Measurements from ENCODE around the gene MXRA7.
"Not testable (repeated sequence)": the region's sequence is repeated elsewhere in the genome, so short reads cannot be mapped to it uniquely, and the experiment has no call there.

The MXRA7 gene

GRCh38 chr17:76726776-76727718 is 16.3 kb upstream of the MXRA7 start, which contains the start of gene METTL23:
Gene METTL23, plus strand, starts transcription at chr17:76726839. Its CDS starts 2,872 bp downstream, at chr17:76729711.
- no peak for DNase-seq (ENCODE audit: low read depth)
- peak within 1 kb of the TSS; percentile 80 for H3K4me3 ChIP-seq (ENCODE audit: low read depth, low read length)
- TF ChIP-seq CTCF (IDR thresholded peaks at IDR 0.05; ENCODE audit: low read depth, low read length, missing control alignments) = peak; percentile 77

GRCh38 chr17:76726231-76726775 is 15.5 kb upstream of the MXRA7 start, which contains the start of gene JMJD6:
Gene JMJD6, minus strand, starts transcription at chr17:76726606. Its CDS starts 131 bp downstream, at chr17:76726475.
- no peak for TF ChIP-seq CTCF (IDR thresholded peaks at IDR 0.05; ENCODE audit: low read depth, low read length, missing control alignments)
- H3K4me3 ChIP-seq (ENCODE audit: low read depth, low read length) = peak within 1 kb of the TSS; percentile 80
- DNase-seq (ENCODE audit: low read depth) = peak; percentile 90

GRCh38 chr17:76725580-76726230 is 14.9 kb upstream of the MXRA7 start:
- TF ChIP-seq CTCF (IDR thresholded peaks at IDR 0.05; ENCODE audit: low read depth, low read length, missing control alignments) = no peak
- no peak for DNase-seq (ENCODE audit: low read depth)
- peak overlapping the region; percentile 80 for H3K4me3 ChIP-seq (ENCODE audit: low read depth, low read length)

GRCh38 chr17:76723812-76724211 is 13.0 kb upstream of the MXRA7 start:
- TF ChIP-seq CTCF (IDR thresholded peaks at IDR 0.05; ENCODE audit: low read depth, low read length, missing control alignments) = no peak
- no peak for DNase-seq (ENCODE audit: low read depth)
- H3K4me3 ChIP-seq (ENCODE audit: low read depth, low read length) = no peak overlapping the region

- not testable (repeated sequence) for H3K4me3 ChIP-seq (ENCODE audit: low read depth, low read length); DNase-seq (ENCODE audit: low read depth)
Observed at GRCh38 chr17:76722977-76723376, 12.2 kb upstream of the MXRA7 start.

GRCh38 chr17:76722279-76722678 is 11.5 kb upstream of the MXRA7 start:
- no peak overlapping the region for H3K4me3 ChIP-seq (ENCODE audit: low read depth, low read length)
- TF ChIP-seq CTCF (IDR thresholded peaks at IDR 0.05; ENCODE audit: low read depth, low read length, missing control alignments) = no peak
- no peak for DNase-seq (ENCODE audit: low read depth)

GRCh38 chr17:76721463-76721862 is 10.7 kb upstream of the MXRA7 start:
- TF ChIP-seq CTCF (IDR thresholded peaks at IDR 0.05; ENCODE audit: low read depth, low read length, missing control alignments) = no peak
- no peak for DNase-seq (ENCODE audit: low read depth)
- no peak overlapping the region for H3K4me3 ChIP-seq (ENCODE audit: low read depth, low read length)

All from GM12864 (cell line).